H1 (cell line): ENCODE data around the gene URAD. TPM values are rescaled to one million over a fixed set of nuclear protein-coding genes. Genes with fewer than 3 reads are reported as not detected.

Source experiments
- BACH1 ChIP-seq: IDR thresholded peaks from 2 replicates; pipeline ENCODE4 v1.6.1; 2012; ENCODE audit warnings: low read length, improper control_type of control experiment
- NANOG ChIP-seq: IDR thresholded peaks from 2 replicates; pipeline ENCODE4 v1.6.1; 2011; ENCODE audit warnings: low read length, low read depth, mild to moderate bottlenecking, inconsistent platforms; ENCODE audit not compliant: insufficient read depth, poor library complexity, severe bottlenecking
- USF2 ChIP-seq: IDR thresholded peaks from 2 replicates; pipeline ENCODE4 v1.6.1; 2011; ENCODE audit warnings: low read length, improper control_type of control experiment
- polyA plus RNA-seq, 7 experiments: library from polyadenylated mRNA; depleted of rRNA in 3 of 7; stranded (reverse) in 5 of 7; unstranded in 2 of 7; fragments of >200 nt in 5 of 7; fragments of 200-250 nt in 2 of 7; gene quantifications; 1 replicate in 5 of 7; 2 replicates in 1 of 7; 4 replicates in 1 of 7; pipeline versions ENCODE4 v1.2.1 to v1.2.3, GENCODE V29; 2011 to 2013; ENCODE audit warnings: missing spikeins in 2 of 7, mixed read lengths in 2 of 7
- total RNA-seq: library from RNA; stranded (reverse); fragmentation: NEBNext Ultra II Directional; extraction: Animal tissue kit (Norgen Biotek cat#: 25700); gene quantifications from 2 replicates; pipeline ENCODE4 v1.2.1, GENCODE V29; 2021

URAD gene
- total and polyA plus RNA-seq, 2 of the 8 experiments (the other 6 are each of a cell fraction or from before 2014, with no cell fraction given): not detected

GRCh38 chr13:27976362-27977091 lies 12.0 kb downstream of the URAD start (continued):
- no peak for TF ChIP-seq USF2
- no peak for TF ChIP-seq NANOG
- no peak for TF ChIP-seq BACH1
